ENCODE data around the gene SPAG9.
A peak's percentile ranks its signal among the peaks of the same experiment; 100 is the strongest.

The SPAG9 gene, protein sequence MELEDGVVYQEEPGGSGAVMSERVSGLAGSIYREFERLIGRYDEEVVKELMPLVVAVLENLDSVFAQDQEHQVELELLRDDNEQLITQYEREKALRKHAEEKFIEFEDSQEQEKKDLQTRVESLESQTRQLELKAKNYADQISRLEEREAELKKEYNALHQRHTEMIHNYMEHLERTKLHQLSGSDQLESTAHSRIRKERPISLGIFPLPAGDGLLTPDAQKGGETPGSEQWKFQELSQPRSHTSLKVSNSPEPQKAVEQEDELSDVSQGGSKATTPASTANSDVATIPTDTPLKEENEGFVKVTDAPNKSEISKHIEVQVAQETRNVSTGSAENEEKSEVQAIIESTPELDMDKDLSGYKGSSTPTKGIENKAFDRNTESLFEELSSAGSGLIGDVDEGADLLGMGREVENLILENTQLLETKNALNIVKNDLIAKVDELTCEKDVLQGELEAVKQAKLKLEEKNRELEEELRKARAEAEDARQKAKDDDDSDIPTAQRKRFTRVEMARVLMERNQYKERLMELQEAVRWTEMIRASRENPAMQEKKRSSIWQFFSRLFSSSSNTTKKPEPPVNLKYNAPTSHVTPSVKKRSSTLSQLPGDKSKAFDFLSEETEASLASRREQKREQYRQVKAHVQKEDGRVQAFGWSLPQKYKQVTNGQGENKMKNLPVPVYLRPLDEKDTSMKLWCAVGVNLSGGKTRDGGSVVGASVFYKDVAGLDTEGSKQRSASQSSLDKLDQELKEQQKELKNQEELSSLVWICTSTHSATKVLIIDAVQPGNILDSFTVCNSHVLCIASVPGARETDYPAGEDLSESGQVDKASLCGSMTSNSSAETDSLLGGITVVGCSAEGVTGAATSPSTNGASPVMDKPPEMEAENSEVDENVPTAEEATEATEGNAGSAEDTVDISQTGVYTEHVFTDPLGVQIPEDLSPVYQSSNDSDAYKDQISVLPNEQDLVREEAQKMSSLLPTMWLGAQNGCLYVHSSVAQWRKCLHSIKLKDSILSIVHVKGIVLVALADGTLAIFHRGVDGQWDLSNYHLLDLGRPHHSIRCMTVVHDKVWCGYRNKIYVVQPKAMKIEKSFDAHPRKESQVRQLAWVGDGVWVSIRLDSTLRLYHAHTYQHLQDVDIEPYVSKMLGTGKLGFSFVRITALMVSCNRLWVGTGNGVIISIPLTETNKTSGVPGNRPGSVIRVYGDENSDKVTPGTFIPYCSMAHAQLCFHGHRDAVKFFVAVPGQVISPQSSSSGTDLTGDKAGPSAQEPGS (N-terminal part only)

DNA sequence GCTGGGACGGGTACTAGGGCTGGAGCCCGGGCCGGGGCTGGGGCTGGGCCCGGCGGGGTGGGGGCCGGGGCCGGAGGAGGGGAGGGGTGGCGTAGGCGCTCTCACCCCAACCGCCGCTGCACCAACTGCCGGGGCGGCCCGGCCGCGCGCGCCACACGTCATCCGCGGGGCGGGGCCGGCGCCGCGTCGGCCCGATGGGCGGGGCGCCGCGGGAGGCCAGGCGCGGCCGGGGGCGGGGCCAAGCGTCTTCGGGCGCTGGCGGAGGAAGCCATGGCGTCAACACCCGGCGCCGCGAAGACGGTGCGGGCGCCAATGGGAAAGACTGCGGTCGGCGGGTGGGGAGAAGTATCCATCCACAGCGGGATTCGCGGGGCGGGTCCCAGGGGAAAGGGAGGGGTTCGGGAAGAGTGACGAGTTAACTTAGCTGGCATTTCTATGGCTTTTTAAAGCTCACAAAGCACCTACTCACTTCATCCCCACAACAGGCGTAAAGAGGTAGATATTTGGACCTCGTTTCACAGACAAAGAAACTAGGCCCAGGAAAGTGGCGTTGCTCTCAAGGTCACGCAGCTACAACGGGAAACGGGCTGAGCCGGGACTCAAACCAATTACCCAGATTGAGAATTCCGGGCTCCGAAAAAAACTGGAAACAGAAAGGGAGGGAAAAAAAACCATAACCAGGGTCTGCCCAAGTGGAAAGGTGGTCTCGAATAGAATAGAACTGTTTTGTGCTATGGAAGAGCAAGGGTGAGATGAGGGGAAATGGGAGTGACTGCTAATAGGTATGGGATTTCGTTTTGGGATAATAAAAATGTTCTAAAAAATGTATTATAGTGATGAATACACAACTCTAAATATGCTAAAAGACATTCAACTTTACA, at the start of gene SPAG9:
Gene SPAG9 (minus strand): TSS at position 130 of the 881 bp plus-strand sequence. CDS start 212 bp downstream, outside the sequence.
- DNase-seq = peak; percentile 88

DNA sequence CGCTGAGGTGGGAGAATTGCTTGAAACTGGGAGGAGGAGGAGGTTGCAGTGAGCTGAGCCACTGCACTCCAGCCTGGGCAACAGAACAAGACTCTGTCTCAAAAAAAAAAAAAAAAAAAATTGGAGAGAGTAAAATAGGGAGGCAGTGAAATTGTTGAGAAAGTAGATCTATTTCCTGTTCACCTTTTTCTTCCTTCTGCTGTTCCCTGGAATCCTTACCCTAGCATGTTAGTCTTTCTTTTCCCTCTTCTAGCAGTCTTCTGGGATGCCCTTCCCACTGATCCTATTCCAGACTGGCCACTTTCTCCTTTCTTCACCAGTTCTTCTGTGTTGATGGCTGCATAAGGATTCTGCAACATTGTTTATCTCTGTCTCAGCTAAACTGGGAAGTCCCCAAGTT, 48.7 kb upstream of the SPAG9 start:
- no peak for DNase-seq

DNA sequence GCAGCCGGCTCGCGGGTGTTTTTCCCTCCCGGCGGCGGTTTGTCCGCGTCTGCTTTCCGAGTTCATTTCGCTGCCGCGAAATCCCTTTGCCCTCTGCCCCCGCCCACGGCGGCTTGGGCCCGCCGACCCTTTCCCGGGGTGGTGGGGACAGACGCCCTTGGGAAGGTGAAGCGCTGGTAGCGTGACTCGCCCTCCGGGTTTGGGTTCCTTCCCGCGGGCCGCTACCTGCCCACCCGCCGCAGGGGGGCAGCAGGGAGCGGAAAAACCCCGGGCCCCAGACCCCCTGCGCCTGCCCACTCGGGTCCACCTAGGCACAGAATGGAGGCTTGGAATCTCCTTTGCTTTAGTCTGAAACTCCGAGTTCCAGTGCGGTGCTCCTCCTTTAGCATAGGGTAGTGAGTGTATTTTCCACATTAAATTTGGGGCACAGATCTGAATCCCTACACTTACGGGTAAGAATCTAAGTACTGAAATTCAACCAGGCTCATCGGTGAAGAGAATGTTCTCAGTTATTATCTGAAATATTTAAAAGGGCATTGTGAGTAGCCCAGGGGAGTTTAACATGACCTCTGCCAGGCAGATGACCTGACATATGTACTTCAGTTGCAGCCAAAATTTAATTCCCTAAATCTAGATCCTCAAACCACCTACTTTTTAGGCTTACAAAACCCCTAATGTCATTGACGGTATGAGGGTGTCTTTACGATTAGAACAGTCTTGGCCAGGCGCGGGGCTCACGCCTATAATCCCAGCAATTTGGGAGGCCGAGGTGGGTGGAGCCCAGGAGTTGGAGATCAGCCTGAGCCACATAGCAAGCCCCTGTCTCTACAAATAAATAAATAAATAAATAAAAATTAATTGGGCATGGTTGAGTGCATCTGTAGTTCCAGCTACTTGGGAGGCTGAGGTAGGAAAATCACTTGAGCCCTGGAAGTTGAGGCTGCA, 46.6 kb upstream of the SPAG9 start:
- no peak for DNase-seq

DNA sequence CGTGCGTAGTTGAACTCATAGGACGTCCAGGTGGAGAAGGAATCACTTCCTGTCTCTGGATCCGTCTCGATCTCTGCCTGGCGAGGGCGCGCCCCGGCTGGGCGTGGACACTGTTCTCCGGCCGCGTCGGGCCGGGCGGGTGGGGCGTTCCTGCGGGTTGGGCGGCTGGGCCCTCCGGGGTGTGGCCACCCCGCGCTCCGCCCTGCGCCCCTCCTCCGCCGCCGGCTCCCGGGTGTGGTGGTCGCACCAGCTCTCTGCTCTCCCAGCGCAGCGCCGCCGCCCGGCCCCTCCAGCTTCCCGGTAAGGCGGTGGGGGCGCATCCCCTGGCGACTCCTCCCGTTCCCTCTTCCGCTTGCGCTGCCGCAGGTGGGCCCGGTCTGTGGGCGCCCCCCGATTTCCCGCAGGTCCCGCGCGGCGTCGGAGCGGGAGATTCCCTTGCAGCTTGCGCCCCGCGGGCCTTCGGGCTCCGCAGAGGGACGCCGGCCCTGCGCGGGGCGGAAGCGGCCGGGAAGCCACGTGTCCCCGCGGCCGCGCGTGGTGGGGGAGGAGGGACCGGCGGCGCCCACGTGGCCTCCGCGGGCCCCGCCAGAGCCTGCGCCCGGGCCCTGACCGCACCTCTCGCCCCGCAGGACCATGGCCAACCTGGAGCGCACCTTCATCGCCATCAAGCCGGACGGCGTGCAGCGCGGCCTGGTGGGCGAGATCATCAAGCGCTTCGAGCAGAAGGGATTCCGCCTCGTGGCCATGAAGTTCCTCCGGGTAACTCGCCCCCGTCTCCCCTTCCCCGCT, 45.7 kb upstream of the SPAG9 start, which contains the start of gene NME2:
Gene NME2 (plus strand): TSS at position 214 of the 789 bp plus-strand sequence. CDS start 420 bp downstream, at position 634.
- peak; percentile 42 for DNase-seq

DNA sequence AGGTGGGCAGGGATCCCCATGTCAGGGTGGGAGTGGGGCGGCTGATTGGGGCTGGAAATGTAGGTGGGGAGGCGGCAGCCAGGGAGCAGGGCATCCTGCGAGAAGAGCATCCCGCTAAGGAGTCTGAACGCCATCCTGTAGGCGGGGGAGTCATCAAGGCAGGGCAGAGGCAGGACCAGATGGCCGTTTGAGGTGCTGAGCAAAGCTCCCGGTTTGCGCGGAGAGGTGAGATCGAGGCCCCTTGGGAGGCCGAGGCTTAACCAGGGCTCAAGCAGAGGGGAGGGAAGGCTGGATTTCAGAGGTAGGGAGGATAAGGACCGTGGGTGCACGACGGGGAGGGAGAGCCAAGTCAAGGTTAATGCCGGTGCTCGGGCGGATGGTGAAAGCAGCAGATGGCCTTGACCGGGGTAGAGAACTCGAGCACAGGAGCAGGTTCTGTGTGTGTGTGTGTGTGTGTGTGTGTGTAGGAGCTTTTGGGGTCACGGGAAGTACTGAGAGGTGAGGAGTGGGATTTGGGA, 45.1 kb upstream of the SPAG9 start:
- DNase-seq = no peak

DNA sequence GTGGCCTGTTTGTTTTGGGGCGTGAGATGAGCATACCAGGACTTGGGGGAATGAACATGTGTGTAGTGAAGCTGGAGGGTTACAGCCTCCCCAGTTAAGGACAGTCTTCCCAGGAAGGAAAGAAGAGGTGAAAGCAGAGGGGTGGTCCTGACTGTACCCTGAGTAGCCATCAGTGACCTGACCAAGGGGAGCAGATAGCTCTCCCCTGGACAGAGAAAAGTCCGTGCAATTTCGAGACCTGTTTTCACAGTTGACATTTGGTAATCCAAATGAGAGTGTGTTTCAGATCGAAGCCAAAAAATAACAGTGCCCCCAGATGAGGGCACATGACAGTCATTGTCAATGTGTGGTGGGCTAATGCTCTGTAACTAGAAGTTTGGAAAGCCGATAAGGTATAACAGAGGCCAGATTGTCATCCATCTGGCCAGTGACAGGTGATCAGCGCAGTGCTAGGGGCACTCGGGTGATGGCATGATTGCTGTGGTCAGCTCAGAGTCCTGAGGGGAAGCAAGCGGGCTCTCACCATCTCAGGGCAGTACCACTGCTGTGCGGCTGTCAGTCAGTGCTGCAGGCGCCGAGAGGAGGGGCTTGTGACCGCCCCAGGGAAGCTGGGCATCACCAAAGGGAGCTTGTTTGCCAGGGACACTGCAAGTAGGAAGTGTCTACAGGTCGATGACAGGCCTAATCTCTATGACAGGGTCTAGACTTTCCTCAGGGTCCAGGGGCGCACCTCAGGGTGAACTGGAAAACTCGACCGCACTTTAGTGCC, 44.4 kb upstream of the SPAG9 start:
- no peak for DNase-seq

DNA sequence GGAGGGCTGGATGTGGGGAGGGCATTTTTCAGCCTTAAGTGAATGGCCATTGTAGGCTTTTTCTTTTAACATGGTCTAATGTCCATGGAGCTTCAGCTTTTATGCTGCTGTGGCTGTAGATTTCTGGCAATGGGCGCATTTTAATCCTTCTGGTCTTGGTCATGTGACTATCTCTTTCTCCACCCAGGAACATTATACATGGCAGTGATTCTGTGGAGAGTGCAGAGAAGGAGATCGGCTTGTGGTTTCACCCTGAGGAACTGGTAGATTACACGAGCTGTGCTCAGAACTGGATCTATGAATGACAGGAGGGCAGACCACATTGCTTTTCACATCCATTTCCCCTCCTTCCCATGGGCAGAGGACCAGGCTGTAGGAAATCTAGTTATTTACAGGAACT, 40.9 kb upstream of the SPAG9 start:
- no peak for DNase-seq

DNA sequence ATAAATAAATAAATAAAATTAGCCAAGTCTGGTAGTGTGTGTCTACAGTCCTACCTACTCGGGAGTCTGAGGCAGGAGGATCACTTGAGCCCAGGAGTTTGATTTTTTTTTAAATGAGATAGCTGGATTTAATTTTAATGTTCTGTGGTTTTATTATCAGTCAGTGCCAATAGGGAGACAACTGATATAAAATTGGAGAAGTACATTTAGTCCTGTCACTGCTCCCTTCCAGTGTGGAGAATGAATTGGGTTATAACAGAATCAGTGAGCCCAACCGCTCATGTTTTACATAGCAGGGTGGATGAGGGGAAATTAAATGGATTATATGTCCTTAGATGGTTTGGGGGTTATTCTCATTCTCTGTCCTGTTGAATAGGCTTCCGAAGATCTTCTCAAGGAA, 38.9 kb upstream of the SPAG9 start:
- no peak for DNase-seq

DNA sequence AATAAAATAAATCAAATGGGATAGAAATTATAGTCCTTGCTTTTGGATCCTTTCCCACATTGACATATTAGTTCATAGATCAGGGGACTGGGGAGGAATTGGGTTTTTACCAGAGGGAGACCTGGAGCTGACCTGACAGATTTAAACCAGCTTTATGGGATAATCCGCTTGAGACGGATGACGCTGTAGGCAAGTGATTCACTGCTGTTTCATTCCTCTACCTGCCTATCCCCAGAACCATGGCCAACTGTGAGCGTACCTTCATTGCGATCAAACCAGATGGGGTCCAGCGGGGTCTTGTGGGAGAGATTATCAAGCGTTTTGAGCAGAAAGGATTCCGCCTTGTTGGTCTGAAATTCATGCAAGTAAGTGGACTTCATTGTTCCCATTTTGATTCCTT, 34.7 kb upstream of the SPAG9 start:
- no peak for DNase-seq

DNA sequence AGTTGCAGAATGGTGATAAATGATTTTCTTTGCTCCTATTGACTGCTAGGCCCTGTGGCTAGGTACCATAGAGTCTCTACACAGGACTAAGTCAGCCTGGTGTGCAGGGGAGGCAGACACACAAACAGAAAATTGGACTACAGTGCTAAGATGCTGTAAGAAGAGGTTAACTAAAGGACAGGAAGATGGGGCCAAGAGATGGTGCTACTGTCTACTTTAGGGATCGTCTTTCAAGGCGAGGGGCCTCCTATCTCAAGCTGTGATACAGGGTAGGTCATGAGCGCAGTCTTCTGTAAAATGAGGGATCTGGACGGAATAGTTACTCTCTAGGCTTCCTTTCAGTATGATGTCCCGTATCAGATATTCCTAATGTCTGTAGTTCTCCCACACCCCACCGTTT, 33.5 kb upstream of the SPAG9 start:
- no peak for DNase-seq

DNA sequence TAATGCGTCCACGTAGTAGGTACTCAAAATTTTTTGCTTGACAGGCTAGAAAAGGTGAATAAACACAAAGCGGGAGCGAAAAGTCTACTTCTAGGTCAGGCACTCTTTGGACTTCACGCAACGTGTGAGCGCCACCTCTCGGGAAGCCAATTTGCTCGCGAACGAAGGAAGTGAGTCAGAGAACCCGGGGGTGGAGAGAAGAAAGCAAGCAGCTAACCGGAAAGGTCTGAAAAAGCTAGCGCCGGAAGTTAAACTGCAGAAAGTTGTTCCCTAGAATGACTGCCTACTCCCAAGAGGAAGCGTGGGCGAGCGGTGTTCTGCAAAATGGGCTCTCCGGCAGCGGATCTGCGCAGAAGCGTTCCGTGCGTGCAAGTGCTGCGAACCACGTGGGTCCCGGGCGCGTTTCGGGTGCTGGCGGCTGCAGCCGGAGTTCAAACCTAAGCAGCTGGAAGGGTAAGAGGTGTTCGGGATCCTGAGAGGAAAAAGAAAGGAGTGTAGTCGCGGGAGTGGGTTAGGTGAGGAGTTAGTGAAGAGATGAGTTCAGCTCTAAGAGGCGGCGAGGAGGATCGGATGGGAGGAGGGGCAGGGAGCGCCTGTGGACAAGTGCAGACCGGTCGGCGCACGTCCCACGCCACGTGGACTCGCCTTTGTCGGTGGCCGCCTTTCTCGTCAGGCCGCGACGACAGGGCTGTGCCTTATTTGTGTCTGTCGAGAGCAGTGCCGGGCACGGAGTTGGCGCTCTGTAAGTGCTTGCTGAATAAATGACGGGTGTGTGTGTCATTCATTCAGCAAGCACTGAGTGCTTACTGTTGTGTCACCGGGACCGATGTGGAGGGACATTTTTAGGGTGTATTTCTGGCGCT, 32.8 kb upstream of the SPAG9 start, which contains the start of gene NME1:
Gene NME1 (plus strand): TSS at position 350 of the 863 bp plus-strand sequence. CDS start 2,096 bp downstream, outside the sequence.
- peak; percentile 99 for DNase-seq

DNA sequence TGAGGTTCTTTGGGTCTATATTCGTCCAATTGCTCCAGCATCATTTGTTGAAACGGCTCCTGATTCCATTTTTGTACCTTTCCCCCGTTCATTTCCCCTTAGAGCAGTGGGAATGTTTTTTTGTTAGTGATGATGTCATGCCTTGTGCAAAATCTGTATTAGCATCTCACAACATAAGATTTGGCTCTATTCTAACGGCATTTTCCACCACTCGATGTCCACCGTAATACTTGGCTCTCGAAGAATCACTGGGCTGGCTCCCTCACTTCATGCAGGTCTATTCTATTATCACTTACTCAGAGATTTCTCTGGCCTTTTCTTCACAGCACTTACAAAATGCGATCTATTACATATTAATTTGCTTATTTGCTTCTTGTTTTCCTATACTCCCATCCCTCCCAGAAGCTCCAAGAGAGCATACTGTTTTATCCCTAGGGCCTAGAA, 32.1 kb upstream of the SPAG9 start:
- peak; percentile 46 for DNase-seq

DNA sequence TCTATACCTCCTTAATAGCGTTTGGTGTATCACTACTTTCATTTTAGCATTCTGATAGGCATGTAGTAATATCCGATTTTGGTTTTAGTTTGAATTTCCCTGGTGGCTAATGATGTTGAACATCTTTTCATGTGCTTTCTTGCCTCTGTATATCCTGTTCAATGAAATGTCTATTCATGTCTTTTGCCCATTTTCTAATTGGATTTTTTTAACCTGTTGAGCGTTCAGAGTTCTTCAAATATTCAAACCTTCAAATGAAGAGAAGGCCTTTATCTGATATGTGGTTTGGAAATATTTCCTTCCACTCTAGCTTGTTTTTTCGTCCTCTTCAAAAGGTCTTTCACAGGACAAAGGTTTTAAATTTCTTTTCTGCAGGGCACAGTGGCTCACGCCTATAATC, 30.3 kb upstream of the SPAG9 start:
- DNase-seq = no peak

DNA sequence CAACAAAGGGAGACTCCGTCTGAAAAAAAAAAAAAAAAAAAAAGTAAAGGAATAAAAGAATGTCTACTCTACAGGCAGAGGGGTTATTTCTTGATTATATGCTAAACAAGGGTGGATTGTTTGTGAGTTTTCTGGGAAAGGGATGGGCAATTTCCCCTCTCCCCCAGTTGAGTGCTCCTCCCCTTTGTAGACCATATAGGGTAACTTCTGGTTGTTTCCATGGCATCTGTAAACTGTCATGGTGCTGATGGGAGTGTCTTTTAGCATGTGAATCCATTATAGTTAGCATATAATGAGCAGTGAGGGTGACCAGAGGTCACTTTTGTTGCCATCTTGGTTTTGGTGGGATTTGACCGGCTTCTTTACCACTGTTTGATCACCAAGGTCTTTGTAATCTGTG, 28.5 kb upstream of the SPAG9 start:
- no peak for DNase-seq

DNA sequence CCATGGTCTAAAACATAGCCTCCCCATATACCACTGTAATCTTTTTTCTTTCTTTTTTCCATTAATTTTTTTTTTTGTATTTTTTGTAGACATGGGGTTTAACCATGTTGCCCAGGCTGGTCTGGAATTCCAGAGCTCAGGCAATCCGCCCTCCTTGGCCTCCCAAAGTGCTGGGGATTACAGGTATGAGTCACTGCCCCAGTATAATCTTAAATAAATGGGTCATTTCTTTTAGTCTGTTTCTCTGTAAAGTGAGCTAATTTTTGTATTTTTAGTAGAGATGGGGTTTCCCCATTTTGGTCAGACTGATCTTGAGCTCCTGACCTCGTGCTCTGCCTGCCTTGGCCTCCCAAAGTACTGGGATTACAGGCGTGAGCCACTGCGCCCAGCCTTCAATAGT, 27.0 kb upstream of the SPAG9 start:
- no peak for DNase-seq

DNA sequence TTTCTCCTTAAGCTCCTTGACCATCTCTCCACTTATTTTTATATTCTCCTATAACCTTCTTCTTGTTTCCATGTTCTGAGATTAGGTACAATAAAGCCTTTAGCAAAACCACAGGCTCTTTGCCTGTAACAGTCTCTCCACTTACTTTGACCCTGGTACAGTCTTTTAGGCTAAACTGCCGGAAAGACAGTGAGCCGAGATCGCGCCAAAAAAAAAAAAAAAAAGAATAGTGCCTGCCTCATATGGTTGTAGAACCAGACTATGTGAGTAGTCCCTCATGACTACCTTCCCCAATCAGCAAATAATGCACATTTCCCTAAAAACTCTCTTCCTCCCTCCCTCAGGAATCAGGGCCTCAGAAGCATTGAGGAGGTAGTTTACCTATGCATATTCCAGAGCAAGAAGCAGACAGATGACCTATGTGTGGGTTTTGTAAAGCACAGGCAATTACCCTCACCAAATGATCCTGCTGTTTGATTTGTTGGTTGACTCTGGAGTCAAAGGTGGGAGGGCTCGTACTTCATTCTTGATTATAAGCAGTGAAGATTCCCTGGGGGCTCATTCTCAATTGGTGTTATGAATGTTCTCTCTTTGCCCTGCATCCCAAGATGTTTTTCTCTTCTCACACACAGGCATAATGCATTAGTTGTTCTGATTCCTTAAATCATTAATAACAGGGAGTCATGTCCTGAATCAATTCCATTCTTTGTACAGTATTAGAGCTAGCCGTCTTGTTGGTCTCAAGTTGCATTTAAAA, 23.8 kb upstream of the SPAG9 start:
- DNase-seq = peak; percentile 38

DNA sequence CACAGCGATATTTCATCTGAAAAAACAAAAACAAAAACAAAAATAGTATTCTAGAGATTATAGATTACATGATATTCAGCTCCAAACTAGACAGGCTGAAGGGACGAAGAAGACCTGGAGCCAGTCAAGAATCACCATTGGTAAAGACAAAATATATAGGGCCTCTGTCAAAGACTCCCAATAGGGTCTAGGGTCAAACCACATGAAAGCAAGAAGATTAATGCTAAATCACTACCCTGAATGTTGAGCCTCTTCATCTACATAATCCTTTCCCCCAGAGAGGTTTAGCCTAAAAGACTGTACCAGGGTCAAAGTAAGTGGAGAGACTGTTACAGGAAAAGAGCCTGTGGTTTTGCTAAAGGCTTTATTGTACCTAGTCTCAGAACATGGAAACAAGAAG, 21.9 kb upstream of the SPAG9 start:
- DNase-seq = no peak
